CD4-positive, alpha-beta T cell treated with Interleukin-4 for 1 hour (primary cell): Measurements from ENCODE around the gene CFAP221.
"Not testable (repeated sequence)": the region's sequence is repeated elsewhere in the genome, so short reads cannot be mapped to it uniquely, and the experiment has no call there.

Experiments
- DNase-seq, 2 donors: peaks; one replicate each; pipeline ENCODE4 v3.0.0-alpha.2; 2020 to 2022

The CFAP221 gene

GRCh38 chr2:119591523-119591922 lies 47.3 kb downstream of the CFAP221 start:
- no peak for DNase-seq

- DNase-seq: no peak
Observed at GRCh38 chr2:119592436-119592835, 48.2 kb downstream of the CFAP221 start.

GRCh38 chr2:119596638-119597037 lies 52.4 kb downstream of the CFAP221 start:
- no peak for DNase-seq

DNA sequence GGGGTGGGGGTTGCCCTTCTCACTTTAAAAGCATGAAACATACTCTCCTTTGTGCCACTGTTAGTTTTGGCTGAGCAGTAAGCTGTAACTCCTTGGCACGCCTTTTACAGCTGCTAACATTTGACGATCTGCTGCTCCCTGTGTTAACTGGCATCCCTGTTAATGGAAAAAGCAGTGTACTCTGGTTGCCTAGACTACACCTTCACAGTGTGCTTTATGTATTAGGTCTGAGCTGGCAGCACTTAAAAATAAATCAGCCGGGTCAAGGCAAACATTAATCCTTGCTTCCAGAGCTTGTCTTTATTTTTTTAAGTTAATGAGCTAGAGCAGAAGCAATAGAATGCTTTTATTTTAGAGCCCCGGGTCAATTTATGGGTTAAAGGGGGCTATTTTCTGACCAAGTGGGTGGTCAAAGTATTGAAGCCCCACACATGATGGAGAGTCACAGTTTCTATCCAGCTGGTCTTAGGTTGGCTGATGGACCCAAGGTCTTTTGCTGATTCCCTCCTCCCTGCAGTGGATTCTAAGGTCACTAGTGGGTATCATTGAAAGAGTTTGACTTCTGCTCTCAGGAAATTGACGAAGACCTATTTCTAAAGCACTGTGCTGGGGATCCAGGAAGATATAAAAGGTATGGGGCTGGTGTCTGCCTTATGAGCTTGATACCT lies 54.5 kb downstream of the CFAP221 start:
- DNase-seq: no peak

DNA sequence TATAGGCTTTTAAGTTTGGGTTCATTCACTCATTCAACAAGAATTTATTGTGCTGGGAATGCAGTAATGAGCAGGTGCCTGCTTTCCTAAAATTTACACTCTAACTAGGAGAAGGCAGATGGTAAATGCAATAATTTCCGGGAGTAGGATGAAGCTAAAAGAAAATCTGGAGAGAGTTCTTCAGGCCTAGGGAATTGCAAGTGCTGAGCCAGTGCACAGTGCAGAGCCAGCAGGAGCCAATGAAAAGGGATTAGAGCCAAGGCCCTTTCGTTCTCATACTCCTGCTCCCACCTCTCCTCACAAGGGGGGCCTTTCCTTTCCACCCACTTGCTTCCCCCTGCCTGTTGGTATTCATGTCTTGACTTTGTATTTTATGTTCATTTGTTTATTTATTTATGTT lies 55.1 kb downstream of the CFAP221 start:
- DNase-seq: no peak

- DNase-seq: no peak
Observed at GRCh38 chr2:119605096-119605495, 60.8 kb downstream of the CFAP221 start.

DNA sequence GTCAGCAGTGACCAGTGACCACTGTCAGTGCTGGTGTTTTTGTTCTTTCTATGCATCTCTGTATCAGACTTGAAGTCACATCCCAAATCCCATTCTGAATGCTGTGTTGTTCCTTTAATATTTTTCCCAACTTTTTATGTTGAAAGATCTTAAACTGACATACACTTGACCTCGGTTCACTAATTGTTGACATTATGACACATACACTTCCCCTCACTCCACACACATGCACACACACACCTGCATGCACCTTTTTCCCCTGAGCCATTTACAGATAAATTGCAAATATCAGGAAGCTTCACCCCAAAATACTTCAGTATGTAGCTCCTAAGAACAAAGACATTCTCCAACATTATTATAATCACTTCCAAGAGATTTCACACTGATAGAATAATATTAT lies 62.4 kb downstream of the CFAP221 start:
- no peak for DNase-seq

GRCh38 chr2:119608553-119608952 lies 64.3 kb downstream of the CFAP221 start:
- no peak for DNase-seq

DNA sequence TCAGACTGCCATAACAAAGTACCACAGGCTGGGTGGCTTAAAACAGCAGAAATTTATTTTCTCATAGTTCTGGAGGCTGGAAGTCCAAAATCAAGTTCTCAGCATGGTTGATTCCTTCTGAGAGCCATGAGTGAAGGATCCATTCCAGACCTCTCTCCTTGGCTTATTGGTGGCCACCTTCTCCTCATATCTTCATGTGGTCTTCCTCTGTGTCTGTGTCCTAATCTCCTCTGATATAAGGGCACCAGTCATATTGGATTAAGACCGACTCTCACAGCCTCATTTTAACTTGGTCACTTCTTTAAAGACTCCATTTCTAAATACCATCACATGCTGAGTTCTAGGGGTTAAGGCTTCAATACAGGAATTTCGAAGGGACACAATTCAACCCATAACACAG lies 65.1 kb downstream of the CFAP221 start:
- no peak for DNase-seq

DNA sequence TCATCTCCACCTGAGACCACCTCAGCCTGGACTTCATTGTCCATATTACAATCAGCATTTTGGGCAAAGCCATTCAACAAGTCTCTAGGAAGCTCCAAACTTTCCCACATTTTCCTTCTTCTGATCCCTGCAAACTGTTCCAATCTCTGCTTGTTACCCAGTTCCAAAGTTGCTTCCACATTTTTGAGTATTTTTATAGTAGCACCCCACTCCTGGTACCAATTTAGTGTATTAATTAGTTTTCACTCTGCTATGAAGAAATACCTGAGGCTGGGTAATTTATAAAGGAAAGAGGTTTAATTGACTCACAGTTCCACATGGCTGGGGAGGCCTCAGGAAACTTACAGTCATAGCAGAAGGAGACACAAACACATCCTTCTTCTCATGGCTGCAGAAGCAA lies 69.9 kb downstream of the CFAP221 start:
- not testable (repeated sequence) for DNase-seq

DNA sequence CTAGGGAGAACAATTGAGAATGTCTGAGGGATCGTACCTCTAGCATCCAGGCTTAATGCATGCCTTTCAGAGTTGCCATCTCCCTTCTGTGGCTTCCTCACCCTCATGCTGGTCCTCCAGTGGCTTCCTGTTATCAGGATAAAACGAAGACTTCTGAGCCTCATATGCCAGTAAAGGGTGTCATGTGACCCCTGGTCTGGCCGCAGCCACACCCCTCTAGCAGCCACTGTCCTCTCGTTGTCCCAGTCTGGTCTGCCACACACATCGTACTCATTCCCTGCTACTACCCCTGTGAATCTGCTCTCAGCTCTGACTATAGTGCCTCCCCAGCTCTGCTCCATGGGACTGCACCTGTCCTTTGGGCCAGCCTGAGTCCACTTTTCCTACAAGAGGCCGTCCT lies 72.2 kb downstream of the CFAP221 start:
- no peak for DNase-seq

DNA sequence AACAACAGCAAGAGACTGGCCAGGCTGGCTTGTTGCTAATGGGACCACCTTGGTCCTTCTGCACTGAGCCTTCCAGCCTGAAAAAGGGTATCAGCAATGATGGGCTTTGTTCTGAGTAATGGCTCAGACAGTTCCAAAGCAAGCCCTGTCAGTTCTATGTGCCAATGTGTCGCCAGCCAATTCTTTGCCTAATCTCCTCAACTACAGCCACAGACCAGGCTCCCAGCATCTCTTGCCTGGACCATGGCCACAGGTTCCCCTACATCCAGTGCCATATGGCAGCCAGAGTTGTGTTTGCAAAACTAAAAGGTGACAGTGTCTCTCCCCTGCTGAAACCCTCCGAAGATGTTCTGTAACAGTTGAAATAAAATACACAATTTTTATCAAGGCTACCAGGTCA lies 73.2 kb downstream of the CFAP221 start:
- DNase-seq: no peak

GRCh38 chr2:119618725-119619124 lies 74.5 kb downstream of the CFAP221 start:
- not testable (repeated sequence) for DNase-seq

DNA sequence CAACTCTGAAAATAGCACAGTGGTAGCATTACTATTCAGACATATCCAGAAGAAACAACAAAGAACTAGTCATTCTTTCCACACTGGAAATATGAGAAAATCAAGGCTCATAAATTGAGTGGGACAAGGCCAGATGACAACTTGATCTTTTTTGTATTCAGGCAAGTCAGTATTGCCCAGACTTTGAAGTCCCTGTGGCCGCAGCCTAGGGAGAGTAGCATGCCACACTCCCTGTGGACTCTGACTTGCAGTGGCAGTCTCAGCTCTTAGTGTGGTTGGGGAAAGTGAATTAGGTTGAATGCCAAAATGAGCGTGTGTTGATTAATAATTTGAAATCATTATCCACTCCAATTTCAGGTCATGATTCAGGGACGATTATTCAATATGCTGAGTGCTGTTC lies 81.0 kb downstream of the CFAP221 start:
- DNase-seq: no peak

GRCh38 chr2:119629323-119629825 lies 85.1 kb downstream of the CFAP221 start:
- DNase-seq: no peak

DNA sequence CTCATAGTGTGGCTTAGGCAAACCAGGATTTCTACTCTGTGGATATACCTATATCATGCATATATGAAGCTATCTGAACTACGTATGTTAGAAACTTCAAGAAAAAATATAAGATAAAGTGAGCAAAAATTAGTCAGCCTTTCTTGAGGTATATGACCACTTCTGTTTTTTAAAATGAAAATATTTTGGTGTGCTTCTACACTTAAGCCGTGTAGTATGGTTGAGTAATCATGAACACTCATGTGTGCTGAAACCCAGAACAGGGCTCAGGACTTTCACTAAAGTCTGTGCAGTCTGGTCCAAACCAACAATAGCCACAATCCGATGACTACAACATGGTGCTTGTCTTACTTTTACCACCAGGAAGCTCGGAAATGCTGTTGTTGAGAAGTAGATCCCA lies 85.9 kb downstream of the CFAP221 start:
- DNase-seq: no peak

DNA sequence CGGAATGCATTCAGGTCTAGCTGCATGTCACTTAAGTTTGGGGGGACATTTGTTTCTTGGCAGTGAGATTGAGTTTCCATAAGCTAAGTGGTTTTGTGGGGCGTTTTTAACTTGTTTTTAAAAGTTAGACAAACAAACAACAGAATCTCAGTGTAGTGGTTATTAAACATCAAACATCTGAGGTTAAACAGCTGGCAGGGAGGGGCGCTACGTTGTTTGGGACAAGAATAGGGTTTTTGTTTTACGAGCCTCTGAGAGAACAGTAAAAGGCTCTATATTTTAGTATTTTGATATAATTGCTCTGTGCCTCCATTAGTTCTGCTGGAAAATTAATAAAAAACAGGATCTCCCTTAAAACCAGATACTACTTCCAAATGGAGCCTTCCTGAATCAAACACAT lies 93.1 kb downstream of the CFAP221 start:
- no peak for DNase-seq

DNA sequence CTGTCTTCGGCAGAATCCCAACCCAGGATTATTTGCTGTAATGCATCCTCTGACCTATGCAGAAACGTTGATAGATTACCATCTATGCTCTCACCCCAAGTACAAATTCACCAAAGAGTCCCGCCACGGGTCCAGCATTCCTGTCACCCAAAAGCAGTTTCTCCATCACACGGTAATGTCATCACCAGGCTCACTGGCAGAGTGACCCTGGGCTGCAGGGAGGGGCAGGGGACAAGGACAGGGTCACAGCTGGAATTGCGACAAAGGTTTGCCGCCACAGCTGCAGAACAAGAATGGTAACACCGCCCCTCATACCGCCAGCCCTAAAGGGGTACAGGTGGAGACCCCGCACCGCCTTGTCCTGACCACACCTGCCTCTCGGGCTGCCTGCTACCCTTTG lies 94.0 kb downstream of the CFAP221 start:
- no peak for DNase-seq

DNA sequence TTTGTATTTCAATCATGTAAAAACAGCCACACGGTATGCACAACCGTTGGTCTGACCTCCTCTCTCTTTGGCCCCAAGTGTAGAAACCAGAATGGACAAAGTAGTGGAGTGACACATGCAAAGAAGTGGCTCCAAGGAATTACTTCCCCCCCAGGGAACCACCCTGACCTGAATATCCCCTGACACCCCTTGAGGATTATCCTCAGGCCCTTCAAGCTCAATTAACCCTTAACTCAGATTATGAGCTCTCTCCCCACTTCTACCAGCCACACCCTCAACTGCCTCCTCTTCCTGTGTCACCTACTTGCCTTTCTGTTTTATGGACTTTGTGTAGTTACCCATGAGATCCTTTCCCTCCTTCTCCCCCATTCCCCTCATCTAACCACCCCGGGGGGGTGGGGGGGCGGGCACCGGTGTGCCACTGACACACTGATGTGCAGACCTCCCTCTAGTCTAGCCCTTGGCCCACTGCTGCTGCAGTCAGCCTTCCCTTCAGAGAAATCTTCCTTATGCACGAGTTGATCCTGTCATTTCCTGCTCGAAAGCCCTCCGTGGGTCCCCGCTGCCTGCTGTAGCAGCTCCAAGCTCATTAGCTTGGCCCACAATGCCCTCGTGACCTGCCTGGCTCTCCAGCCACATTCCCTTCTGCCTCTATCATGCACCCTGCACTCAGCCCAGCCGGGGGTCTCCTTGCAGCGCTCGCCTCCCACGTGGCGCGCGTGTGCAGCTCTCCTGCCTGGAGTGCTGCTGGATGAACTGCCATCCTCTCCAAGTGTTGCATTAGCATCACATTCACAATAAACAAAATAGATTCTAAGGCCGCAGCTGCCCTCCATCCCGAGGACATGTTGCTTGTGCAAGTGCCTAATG lies 94.7 kb downstream of the CFAP221 start:
- no peak for DNase-seq

DNA sequence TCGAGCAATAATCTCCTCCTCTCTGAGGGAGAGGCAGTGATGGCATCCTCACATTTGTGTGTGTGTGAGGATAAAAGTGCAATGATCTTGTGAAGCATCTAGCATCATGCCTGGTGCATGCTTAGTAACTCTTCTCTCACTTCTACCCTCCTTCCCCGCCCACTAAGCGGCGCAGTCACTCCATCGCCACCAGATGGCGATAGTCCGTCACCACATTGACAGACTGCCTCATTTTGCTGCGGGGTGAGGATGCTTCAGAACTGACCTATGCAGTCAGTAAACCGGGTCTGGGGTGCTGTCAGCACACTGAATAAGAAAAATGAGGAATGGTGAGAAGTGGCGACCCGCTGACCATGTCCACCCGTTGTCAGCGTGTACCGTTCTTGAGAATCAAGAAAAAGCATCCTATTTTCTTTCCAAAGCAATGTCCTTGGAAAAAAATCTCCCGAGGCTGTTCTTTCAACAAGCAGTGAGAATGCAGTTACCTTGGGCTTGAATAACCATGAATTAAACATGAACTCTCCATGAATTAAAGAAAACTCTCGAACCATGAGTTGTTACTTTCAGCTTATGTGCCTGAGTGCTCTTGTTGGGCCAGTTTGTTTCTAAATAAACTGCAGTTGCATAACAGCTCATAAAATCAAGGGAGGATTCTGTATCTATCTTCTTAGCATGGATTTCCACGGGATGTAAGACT lies 97.5 kb downstream of the CFAP221 start:
- peak; percentile 66 to 68 for DNase-seq

GRCh38 chr2:119644186-119644585 lies 99.9 kb downstream of the CFAP221 start:
- DNase-seq: no peak

GRCh38 chr2:119645173-119645855 lies 101.1 kb downstream of the CFAP221 start:
- DNase-seq: no peak

DNA sequence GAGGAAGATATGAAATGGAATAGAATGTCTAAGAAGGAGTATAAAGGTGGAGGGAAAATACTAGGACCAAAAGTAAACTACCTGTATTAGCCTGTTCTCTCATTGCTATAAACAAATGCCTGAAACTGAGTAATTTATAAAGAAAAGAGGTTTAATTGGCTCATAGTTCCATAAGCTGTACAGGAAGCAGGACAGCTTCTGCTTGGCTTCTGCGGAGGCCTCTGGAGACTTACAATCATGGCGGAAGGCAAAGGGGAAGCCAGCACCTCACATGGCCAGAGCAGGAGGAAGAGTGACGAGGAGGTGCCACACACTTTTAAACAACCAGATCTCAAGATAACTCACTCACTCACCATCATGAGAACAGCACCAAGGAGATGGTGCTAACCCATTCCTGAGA lies 101.9 kb downstream of the CFAP221 start:
- no peak for DNase-seq
